Stimulated activated CD4-positive, alpha-beta T cell treated with anti-CD3 and anti-CD28 coated beads, Interleukin-1b, Interleukin-23, amount 100 ng/mL, for 24 hours (primary cell): ENCODE measurements around the gene UGT1A8.
"Not testable (repeated sequence)": the region's sequence is repeated elsewhere in the genome, so short reads cannot be mapped to it uniquely, and the experiment has no call there.

Experiments
- DNase-seq, 4 experiments: peaks; one replicate each; pipeline ENCODE4 v3.0.0-alpha.2; 2020; ENCODE audit warnings: low read depth in 4 of 4, low spot score in 1 of 4

The UGT1A8 gene

DNA sequence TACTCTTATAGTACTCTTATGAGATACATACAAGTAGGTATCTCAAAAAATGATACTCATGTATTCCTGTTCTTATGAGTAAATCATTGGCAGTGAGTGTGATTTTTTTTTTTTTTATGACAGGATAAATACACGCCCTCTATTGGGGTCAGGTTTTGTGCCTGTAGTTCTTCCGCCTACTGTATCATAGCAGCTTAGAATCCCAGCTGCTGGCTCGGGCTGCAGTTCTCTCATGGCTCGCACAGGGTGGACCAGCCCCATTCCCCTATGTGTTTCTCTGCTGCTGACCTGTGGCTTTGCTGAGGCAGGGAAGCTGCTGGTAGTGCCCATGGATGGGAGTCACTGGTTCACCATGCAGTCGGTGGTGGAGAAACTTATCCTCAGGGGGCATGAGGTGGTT is at the start of gene UGT1A8:
Gene UGT1A8, plus strand, starts transcription at position 158 of the 400 bp plus-strand sequence. Its CDS starts 75 bp downstream, at position 233.
- DNase-seq: not testable (repeated sequence)

DNA sequence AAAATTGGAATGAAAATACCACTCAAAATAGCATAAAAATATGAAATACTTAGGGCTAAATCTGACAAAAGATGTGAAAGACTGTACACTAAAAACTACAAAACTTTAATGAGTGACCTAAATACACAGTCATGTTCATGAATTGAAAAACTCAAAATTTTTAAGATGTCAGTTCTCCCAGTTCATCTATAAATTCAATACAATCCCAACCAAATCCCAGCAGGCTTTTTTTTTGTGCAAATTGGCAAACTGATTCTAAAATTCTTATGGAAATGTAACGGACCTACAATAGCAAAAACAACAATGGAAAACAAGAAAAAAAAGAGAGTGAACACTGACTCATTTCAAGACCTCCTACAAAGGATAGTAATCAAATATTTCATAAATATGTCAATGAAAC is 46.4 kb upstream of the UGT1A8 start:
- DNase-seq: no peak

DNA sequence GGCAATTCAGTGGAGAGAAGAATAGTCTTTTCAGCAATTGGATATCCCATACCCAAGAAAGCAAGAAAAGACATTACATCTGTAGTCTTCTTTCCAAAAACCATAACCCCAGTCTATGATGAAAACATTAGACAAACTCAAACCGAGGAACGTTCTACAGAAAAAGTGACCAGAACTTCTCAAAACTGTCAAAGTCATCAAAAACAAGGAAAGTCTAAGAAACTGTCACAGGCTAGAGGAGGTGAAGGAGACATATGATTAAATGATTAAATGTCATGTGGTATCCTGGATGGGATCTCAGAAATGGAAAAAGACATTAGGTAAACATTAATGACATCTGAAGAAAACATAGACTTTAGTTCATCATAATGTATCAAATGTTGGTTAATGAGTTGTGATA is 46.0 kb upstream of the UGT1A8 start:
- no peak for DNase-seq

DNA sequence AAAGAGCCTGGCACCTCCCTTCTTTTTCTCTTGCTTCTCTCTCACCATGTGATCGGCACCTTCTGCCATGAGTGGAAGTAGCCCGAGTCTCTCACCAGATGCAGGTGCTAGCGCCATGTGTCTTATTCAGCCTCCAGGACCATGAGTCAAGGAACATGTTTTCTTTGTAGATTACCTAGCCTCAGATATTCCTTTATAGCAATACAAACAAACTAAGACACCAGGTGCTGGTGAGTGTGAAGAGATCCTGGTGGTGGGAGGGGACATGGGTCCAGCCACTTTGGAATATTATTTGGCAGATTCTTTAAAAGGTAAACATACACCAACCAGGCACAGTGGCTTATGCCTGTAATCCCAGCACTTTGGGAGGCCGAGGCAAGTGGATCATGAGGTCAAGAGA is 45.0 kb upstream of the UGT1A8 start:
- DNase-seq: no peak

DNA sequence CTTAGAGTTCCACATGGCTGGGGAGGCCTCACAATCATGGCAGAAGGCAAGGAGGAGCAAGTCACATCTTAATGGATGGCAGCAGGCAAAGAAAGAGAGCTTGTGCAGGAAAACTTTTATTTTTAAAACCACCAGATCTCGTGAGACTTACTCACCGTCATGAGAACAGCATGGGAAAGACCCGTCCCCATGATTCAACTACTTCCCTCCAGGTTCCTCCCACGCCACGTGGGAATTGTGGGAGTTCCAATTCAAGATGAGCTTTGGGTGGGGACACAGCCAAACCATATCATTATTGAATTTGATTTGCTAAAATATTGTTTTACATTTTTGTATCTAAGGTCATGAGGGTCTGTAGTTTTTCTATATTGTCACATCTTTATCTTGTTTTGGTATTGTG is 40.1 kb upstream of the UGT1A8 start:
- DNase-seq: not testable (repeated sequence)

DNA sequence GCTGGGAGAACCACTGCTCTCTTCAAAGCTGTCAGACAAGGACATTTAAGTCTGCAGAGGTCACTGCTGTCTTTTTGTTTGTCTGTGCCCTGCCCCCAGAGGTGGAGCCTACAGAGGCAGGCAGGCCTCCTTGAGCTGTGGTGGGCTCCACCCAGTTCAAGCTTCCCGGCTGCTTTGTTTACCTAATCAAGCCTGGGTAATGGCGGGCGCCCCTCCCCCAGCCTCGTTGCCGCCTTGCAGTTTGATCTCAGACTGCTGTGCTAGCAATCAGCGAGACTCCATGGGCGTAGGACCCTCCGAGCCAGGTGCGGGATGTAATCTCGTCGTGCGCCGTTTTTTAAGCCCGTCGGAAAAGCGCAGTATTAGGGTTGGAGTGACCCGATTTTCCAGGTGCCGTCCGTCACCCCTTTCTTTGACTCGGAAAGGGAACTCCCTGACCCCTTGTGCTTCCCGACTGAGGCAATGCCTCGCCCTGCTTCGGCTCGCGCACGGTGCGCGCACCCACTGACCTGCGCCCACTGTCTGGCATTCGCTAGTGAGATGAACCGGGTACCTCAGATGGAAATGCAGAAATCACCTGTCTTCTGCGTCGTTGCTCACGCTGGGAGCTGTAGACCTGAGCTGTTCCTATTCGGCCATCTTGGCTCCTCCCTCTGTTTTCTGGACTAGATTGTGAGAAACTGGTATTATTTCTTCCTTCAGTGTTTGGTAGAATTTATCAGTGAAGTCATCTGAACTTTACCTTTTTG is 34.0 kb upstream of the UGT1A8 start:
- not testable (repeated sequence) for DNase-seq

DNA sequence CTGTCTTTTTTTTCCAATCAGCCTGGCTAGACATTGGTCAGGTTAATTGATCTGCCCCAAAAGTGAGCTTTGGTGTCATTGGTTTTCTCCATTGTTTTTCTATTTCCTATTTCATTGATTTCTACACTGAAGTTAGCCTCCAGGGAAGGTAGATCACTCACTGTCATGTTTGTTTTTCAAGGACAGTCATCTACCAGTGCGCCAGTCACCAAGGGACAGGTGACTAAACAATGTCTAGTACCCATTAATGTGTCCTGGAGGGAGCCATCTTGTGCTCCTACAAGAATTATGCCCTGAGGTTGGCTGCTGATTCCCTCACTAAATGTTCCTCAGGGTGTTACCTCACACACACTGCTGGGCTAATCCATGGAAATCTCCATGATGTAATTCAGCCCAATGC is 33.2 kb upstream of the UGT1A8 start:
- no peak for DNase-seq

DNA sequence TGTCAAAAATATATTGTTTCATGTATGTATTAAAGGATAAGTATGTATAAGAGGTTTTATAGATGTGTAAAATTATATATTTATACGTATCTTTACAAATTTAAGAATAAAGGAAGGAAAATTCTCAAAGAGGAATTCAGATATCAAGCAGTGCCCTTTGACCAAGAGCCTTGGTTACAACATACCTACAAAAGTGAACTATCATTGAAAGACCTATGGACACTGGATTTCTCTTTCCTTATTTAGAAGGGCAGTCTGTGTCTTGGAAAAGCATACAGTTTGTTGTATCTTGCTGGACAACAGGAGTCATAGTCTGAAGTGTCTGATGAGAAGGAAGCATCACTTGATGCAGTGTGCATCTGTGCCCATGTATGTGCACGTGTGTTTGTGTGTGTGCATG is 29.0 kb upstream of the UGT1A8 start:
- DNase-seq: no peak

DNA sequence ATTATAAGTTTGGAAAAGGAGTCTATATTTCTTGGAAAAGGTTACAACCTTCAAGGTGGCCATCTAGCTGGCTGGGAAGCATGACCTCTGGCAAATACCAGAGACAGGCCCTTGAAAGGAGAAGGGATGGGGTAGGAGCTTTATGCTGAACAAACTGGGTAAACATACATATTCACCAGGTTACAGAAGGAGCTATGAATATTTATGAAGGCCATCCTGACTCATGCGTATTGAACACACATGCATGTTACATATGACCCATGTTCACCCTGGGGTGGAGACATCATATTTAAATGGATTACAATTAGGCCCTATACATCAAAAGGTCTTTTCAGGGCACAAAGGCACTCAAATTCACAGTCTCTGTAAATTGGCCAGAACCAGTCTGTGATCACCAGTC is 24.7 kb upstream of the UGT1A8 start:
- DNase-seq: not testable (repeated sequence)

DNA sequence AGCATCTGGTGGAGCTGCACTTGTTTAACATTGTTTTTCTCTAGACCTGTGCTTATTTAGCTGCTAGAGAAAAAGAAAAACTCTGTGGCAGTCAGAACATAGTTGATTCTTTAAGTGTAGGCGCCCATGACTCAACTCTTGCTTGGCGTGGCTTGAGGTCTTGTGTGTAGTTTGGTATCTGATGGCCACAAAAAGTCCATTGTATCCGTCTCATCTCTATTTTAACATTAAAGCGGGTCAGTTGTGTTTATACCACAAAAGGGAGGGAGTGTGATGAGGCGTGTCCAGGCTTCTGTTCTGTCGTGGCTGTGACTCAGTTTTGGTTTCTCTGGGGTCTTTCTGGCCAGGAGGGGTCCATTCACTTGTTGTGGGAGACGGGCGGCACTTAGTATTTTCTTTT is 24.2 kb upstream of the UGT1A8 start:
- no peak for DNase-seq

DNA sequence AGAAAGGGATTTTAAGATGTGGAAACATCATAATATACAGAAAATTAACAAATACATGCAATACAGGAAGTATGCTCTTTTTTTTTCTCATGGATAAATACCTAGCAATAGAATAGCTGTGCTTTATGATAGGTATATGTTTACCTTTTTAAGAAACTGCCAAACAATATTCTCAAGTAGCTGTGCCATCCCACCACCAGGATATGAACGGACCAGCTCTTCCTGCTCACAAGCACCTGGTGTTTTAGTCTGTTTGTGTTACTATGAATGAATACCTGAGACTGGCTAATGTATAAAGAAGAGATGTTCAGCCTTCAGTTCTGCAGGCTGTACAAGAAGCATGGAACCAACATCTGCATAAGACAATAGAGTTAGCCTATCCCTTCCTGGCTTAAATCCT is 19.9 kb upstream of the UGT1A8 start:
- no peak for DNase-seq

DNA sequence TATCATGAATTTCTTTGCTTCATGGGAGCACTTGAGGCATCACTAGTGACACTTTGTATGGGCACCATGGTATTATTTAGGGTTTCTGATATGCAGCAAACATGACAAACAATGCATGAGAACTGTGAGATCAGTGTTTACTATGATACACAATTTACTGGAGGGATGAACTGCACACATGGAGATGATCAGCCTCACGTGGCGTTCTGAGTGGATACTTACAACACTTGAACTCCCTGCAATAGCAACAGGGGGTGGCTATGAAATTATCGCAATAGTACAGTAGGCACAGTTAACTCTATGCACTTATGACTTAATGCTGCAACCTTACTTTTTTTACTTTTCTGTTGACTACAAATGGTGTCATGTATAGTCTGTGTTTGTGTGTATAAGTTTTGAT is 18.5 kb upstream of the UGT1A8 start:
- DNase-seq: no peak

DNA sequence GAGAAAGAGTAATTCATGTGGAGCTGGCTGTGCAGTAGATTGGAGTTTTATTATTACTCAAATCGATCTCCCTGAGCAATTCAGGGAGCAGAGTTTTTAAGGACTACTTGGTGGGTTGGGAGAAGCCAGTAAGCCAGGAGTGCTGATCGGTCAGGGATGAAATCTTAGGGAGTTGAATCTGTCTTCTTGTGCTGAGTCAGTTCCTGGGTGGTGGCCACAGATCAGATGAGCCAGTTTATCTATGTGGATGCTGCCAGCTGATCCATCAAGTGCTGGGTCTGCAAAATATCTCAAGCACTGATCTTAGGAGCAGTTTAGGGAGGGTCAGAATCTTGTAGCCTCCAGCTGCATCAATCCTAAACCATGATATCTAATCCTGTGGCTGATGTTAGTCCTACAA is 17.0 kb upstream of the UGT1A8 start:
- DNase-seq: no peak

DNA sequence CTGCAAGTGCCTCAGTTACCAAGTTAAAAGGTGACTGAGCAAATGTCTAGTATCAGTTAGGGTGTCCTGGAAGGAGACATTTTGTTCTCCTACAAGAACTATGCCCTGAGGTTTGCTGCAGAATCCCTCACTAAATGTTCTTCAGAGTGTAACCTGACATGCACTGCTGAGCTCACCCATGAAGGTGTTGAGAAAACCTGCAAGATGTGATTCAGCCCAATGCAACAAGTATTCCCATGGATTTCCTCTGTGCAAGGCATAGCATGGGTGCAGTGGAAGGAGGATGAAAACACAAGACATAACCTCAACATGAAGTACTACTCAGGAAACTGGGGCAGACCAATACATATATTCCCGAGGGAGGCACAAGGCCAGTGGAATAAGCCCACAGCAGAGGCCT is 15.4 kb upstream of the UGT1A8 start:
- no peak for DNase-seq

DNA sequence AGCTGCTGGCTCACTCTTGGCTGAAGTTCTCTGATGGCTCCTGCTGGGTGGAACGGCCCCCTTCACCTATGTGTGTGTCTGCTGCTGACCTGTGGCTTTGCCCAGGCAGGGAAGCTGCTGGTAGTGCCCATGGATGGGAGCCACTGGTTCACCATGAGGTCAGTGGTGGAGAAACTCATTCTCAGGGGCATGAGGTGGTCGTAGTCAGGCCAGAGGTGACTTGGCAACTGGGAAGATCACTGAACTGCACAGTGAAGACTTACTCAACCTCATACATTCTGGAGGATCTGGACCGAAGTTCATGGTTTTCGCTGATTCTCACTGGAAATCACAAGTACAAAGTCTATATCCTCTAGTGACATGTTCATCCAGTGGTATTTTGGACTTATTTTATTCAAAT is 13.9 kb upstream of the UGT1A8 start:
- DNase-seq: no peak

DNA sequence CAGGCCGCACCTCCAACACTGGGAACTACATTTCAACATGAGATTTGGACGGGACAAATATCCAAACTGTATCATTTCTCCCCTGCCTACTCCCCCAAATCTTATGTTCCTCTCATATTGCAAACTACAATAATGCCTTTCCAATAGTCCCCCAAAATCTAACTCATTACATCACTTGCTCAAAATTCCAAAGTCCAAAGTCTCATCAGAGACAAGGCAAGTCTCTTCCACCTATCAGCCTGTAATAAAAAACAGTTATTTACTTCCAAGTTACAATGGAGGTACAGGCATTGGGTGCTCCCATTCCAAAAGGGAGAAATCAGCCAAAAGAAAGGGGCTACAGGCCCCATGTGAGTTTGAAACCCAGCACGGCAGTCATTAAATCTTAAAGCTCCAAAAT is 12.6 kb upstream of the UGT1A8 start:
- DNase-seq: no peak

DNA sequence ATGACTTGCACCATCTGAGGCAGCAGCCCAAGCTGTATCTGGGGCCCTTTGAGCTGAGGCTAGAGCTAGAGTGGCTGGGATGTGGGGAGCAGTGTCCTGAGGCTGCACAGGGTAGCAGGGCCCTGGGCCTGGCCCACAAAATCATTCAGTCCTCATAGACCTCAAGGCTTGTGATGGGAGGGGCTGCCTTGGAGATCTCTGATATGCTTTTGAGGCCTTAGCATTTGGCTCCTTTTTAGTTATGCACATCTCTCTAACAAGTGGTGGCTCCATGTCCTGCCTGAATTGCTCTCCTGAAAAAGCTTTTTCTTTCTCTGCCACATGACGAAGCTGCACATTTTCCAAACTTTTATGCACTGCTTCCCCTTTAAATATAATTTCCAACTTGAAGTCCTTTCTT is 11.8 kb upstream of the UGT1A8 start:
- DNase-seq: no peak

DNA sequence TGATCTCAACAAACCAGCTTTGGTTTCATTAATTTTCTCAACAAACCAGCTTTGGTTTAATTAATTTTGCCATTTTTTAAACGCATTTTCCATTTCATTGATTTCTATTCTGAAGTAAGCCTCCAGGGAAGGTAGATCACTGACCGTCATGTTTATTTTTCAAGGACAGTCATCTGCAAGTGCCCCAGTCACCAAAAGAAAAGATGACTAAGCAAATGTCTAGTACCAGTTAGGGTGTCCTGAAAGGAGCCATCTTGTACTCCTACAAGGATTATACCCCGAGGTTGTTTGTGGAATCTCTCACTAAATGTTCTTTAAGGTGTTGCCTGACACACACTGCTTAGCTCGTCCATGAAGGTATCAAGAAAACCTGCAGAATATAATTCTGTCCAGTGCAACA is 6.1 kb upstream of the UGT1A8 start:
- DNase-seq: no peak

DNA sequence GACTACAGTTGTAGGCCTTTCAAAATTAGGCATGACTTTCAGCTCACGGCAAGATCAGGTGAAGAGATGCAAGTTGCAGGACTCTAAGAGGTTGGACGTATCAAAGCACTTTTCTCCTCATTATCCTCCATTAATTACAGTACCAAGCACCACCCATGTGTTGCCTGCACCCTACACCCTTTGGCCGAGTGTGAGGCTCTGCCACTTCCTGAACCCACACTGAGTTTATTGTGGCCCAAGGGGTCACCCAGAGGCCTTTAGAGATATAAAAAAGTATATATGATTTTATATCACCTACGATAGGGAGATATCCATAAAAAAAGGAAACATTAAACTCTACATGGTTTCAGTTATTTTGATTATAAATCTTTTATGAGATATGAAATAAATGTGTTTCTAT is 2.8 kb downstream of the UGT1A8 start:
- no peak for DNase-seq

DNA sequence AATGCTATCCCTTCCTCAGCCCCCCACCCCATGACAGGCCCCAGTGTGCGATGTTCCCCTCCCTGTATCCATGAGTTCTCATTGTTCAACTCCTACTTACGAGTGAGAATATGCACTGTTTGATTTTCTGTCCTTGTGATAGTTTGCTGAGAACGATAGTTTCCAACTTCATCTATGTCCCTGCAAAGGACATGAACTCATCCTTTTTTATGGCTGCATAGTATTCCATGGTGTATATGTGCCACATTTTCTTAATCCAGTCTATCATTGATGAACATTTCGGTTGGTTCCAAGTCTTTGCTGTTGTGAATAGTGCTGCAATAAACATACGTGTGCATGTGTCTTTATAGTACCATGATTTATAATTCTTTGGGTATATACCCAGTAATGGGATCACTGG is 4.4 kb downstream of the UGT1A8 start:
- DNase-seq: not testable (repeated sequence)

DNA sequence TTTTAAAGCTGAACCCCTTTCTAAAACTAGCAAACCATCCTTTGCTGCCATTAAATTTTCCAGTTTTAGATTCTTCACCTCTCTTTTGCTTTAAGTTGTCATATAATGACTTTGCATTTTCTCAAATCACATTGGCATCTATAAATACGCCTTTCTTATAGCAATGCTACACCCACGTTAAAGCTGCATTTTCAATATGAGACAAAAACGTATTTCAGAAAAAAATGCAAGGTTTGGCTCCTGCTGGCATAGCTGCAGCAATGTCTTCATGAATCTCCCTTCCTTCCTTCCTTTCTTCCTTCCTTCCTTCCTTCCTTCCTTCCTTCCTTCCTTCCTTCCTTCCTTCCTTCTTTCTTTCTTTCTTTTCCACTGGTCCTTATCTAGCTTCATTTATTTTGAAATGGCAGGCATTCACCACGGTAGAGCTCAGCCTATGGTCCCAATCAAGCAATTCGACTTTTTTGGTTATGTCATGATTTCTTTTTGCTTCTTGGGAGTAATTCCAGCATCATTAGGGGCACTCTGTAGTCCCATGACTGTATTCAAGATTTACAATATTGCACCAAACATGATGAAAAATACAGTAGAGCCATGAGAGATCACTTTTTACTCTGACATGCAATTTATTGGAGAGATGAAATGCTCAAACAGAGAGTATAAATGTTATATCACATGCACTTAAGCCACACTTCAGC is 10.0 kb downstream of the UGT1A8 start:
- DNase-seq: no peak

DNA sequence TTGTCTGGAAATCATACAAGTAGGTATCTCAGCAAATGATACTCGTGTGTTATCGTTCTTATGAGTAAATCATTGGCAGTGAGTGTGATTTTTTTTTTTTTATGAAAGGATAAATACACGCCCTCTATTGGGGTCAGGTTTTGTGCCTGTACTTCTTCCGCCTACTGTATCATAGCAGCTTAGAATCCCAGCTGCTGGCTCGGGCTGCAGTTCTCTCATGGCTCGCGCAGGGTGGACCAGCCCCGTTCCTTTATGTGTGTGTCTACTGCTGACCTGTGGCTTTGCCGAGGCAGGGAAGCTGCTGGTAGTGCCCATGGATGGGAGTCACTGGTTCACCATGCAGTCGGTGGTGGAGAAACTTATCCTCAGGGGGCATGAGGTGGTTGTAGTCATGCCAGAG is 18.9 kb downstream of the UGT1A8 start, which contains the start of gene UGT1A10:
Gene UGT1A10, plus strand, starts transcription at position 143 of the 400 bp plus-strand sequence. Its CDS starts 75 bp downstream, at position 218.
- not testable (repeated sequence) for DNase-seq

DNA sequence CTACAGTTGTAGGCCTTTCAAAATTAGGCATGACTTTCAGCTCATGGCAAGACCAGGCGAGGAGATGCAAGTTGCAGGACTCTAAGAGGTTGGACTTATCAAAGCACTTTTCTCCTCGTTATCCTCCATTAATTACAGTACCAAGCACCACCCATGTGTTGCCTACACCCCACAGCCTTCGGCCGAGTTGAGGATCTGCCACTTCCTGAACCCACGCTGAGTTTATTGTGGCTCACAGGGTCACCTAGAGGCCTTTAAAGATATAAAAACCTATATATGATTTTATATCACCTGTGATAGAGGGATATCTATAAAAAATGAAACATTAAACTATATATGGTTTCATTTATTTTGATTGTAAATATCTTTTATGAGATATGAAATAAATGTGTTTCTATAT is 21.4 kb downstream of the UGT1A8 start:
- no peak for DNase-seq
